ENCODE data around the gene ARMC7.

The ARMC7 gene

GRCh38 chr17:75078284-75079022, 31.3 kb upstream of the ARMC7 start:
- DNase-seq, result peak; percentile 77 to 90

GRCh38 chr17:75079023-75079373, 30.8 kb upstream of the ARMC7 start:
- Histone ChIP-seq H3K79me1 (ENCODE audit: low read length) (peaks cover 19% of the 10 kb centered on the region), H4K12ac (ENCODE audit: low read depth, low read length) (no peak overlapping the region), H3K36me3 (ENCODE audit: control insufficient read depth in 1 of 2, insufficient read depth in 2 of 2, low read length in 2 of 2) (no peaks in the 10 kb centered on the region), H4K91ac (ENCODE audit: low read depth, low read length) (peak overlapping the region; percentile 37), H3K18ac (ENCODE audit: low read length) (peak overlapping the region; percentile 1), H4K8ac (ENCODE audit: low read depth, low read length) (peak overlapping the region; percentile 15), H3K79me2 (ENCODE audit: control insufficient read depth, insufficient read depth, low read length, poor library complexity) (peaks cover 2% of the 10 kb centered on the region), H3K27ac (ENCODE audit: low read depth, low read length) (peak overlapping the region; percentile 22), H2BK5ac (ENCODE audit: low read depth, low read length, poor library complexity) (no peak overlapping the region), H2AK5ac (ENCODE audit: low read length) (peak overlapping the region; percentile 10), H3K4me2 (ENCODE audit: low read length) (peak overlapping the region; percentile 28), H3K9ac (ENCODE audit: low read length) (no peak overlapping the region), H3K23ac (ENCODE audit: low read length) (no peak overlapping the region), H3K9me3 (ENCODE audit: insufficient read depth, low read depth, low read length) (no peaks in the 10 kb centered on the region), H3K14ac (ENCODE audit: low read length) (peak overlapping the region; percentile 31), H2BK12ac (ENCODE audit: low read length) (peak overlapping the region; percentile 52), H3K4ac (ENCODE audit: low read depth, low read length) (no peak overlapping the region), H2AFZ (ENCODE audit: insufficient read depth, low read length, poor library complexity) (no peak overlapping the region), H3K4me3 (ENCODE audit: low read depth, low read length) (no peak overlapping the region), H3K27me3 (ENCODE audit: insufficient read depth, low read length) (no peaks in the 10 kb centered on the region), H2BK120ac (ENCODE audit: insufficient read depth, low read length, poor library complexity) (no peak overlapping the region), H3K4me1 (ENCODE audit: control insufficient read depth in 1 of 2, insufficient read depth in 2 of 2, low read length in 2 of 2) (peaks cover 26 to 35% of the 10 kb centered on the region in 2 experiments)
- no peak for DNase-seq
- no CpG with 5 or more reads among the region's 8 CpGs for WGBS (ENCODE audit: extremely low coverage, insufficient coverage, insufficient read length)

More at GRCh38 chr17:75078284-75079022, 31.3 kb upstream of the ARMC7 start:
- Histone ChIP-seq H3K23ac (ENCODE audit: low read length) (no peak overlapping the region), H2AK5ac (ENCODE audit: low read length) (peak overlapping the region; percentile 89), H4K91ac (ENCODE audit: low read depth, low read length) (peak overlapping the region; percentile 89), H3K4me2 (ENCODE audit: low read length) (peak overlapping the region; percentile 28), H3K9ac (ENCODE audit: low read length) (no peak overlapping the region), H3K27ac (ENCODE audit: low read depth, low read length) (peak overlapping the region; percentile 37), H2BK12ac (ENCODE audit: low read length) (peak overlapping the region; percentile 52), H2BK5ac (ENCODE audit: low read depth, low read length, poor library complexity) (peak overlapping the region; percentile 32), H3K4me3 (ENCODE audit: low read depth, low read length) (no peak overlapping the region), H4K8ac (ENCODE audit: low read depth, low read length) (peak overlapping the region; percentile 47), H3K9me3 (ENCODE audit: insufficient read depth, low read depth, low read length) (no peaks in the 10 kb centered on the region), H2AFZ (ENCODE audit: insufficient read depth, low read length, poor library complexity) (peak overlapping the region; percentile 28), H3K18ac (ENCODE audit: low read length) (peak overlapping the region; percentile 52), H3K4me1 (ENCODE audit: control insufficient read depth in 1 of 2, insufficient read depth in 2 of 2, low read length in 2 of 2) (peaks cover 23 to 35% of the 10 kb centered on the region in 2 experiments), H3K14ac (ENCODE audit: low read length) (peak overlapping the region; percentile 46), H3K79me2 (ENCODE audit: control insufficient read depth, insufficient read depth, low read length, poor library complexity) (peaks cover 2% of the 10 kb centered on the region), H4K12ac (ENCODE audit: low read depth, low read length) (no peak overlapping the region), H3K79me1 (ENCODE audit: low read length) (peaks cover 19% of the 10 kb centered on the region), H3K4ac (ENCODE audit: low read depth, low read length) (peak overlapping the region; percentile 9), H2BK120ac (ENCODE audit: insufficient read depth, low read length, poor library complexity) (peak overlapping the region; percentile 54), H3K27me3 (ENCODE audit: insufficient read depth, low read length) (no peaks in the 10 kb centered on the region), H3K36me3 (ENCODE audit: control insufficient read depth in 1 of 2, insufficient read depth in 2 of 2, low read length in 2 of 2) (no peaks in the 10 kb centered on the region)
- no CpG with 5 or more reads among the region's 17 CpGs for WGBS (ENCODE audit: extremely low coverage, insufficient coverage, insufficient read length)

GRCh38 chr17:75081611-75082540, 27.9 kb upstream of the ARMC7 start:
- Histone ChIP-seq H4K12ac (ENCODE audit: low read depth, low read length) (no peak overlapping the region), H4K8ac (ENCODE audit: low read depth, low read length) (no peak overlapping the region), H3K4me1 (ENCODE audit: control insufficient read depth in 1 of 2, insufficient read depth in 2 of 2, low read length in 2 of 2) (peaks cover 35 to 46% of the 10 kb centered on the region in 2 experiments), H3K9me3 (ENCODE audit: insufficient read depth, low read depth, low read length) (no peaks in the 10 kb centered on the region), H3K23ac (ENCODE audit: low read length) (no peak overlapping the region), H3K36me3 (ENCODE audit: control insufficient read depth in 1 of 2, insufficient read depth in 2 of 2, low read length in 2 of 2) (no peaks in the 10 kb centered on the region), H3K27me3 (ENCODE audit: insufficient read depth, low read length) (no peaks in the 10 kb centered on the region), H2AFZ (ENCODE audit: insufficient read depth, low read length, poor library complexity) (no peak overlapping the region), H3K4ac (ENCODE audit: low read depth, low read length) (no peak overlapping the region), H2AK5ac (ENCODE audit: low read length) (no peak overlapping the region), H3K4me2 (ENCODE audit: low read length) (no peak overlapping the region), H3K27ac (ENCODE audit: low read depth, low read length) (no peak overlapping the region), H3K79me2 (ENCODE audit: control insufficient read depth, insufficient read depth, low read length, poor library complexity) (peaks cover 2% of the 10 kb centered on the region), H2BK12ac (ENCODE audit: low read length) (no peak overlapping the region), H3K14ac (ENCODE audit: low read length) (no peak overlapping the region), H3K18ac (ENCODE audit: low read length) (no peak overlapping the region), H3K4me3 (ENCODE audit: low read depth, low read length) (no peak overlapping the region), H4K91ac (ENCODE audit: low read depth, low read length) (no peak overlapping the region), H3K79me1 (ENCODE audit: low read length) (peaks cover 23% of the 10 kb centered on the region), H2BK120ac (ENCODE audit: insufficient read depth, low read length, poor library complexity) (no peak overlapping the region), H3K9ac (ENCODE audit: low read length) (no peak overlapping the region), H2BK5ac (ENCODE audit: low read depth, low read length, poor library complexity) (no peak overlapping the region)
- no CpG with 5 or more reads among the region's 13 CpGs for WGBS (ENCODE audit: extremely low coverage, insufficient coverage, insufficient read length)
- no peak for DNase-seq

GRCh38 chr17:75082683-75083082, 27.1 kb upstream of the ARMC7 start:
- Histone ChIP-seq H4K12ac (ENCODE audit: low read depth, low read length) (no peak overlapping the region), H3K27me3 (ENCODE audit: insufficient read depth, low read length) (no peaks in the 10 kb centered on the region), H2BK5ac (ENCODE audit: low read depth, low read length, poor library complexity) (no peak overlapping the region), H3K14ac (ENCODE audit: low read length) (no peak overlapping the region), H2BK12ac (ENCODE audit: low read length) (peak overlapping the region; percentile 12), H3K4me2 (ENCODE audit: low read length) (no peak overlapping the region), H3K79me2 (ENCODE audit: control insufficient read depth, insufficient read depth, low read length, poor library complexity) (peaks cover 3% of the 10 kb centered on the region), H2AFZ (ENCODE audit: insufficient read depth, low read length, poor library complexity) (no peak overlapping the region), H3K79me1 (ENCODE audit: low read length) (peaks cover 21% of the 10 kb centered on the region), H2AK5ac (ENCODE audit: low read length) (no peak overlapping the region), H4K8ac (ENCODE audit: low read depth, low read length) (no peak overlapping the region), H3K27ac (ENCODE audit: low read depth, low read length) (no peak overlapping the region), H3K4me3 (ENCODE audit: low read depth, low read length) (no peak overlapping the region), H3K9me3 (ENCODE audit: insufficient read depth, low read depth, low read length) (no peaks in the 10 kb centered on the region), H3K4me1 (ENCODE audit: control insufficient read depth in 1 of 2, insufficient read depth in 2 of 2, low read length in 2 of 2) (peaks cover 29 to 42% of the 10 kb centered on the region in 2 experiments), H3K23ac (ENCODE audit: low read length) (no peak overlapping the region), H3K18ac (ENCODE audit: low read length) (no peak overlapping the region), H3K4ac (ENCODE audit: low read depth, low read length) (no peak overlapping the region), H3K9ac (ENCODE audit: low read length) (no peak overlapping the region), H2BK120ac (ENCODE audit: insufficient read depth, low read length, poor library complexity) (no peak overlapping the region), H4K91ac (ENCODE audit: low read depth, low read length) (no peak overlapping the region), H3K36me3 (ENCODE audit: control insufficient read depth in 1 of 2, insufficient read depth in 2 of 2, low read length in 2 of 2) (no peaks in the 10 kb centered on the region)
- WGBS (ENCODE audit: extremely low coverage, insufficient coverage, insufficient read length), result no CpG with 5 or more reads among the region's 6 CpGs
- DNase-seq, result peak; percentile 51 to 62

Data from trophoblast cell (in vitro differentiated cells and primary cell).